ENCODE measurements around the gene FAM168A. TPM values are rescaled to one million over a fixed set of nuclear protein-coding genes. Genes with fewer than 3 reads are reported as not detected.

The FAM168A gene
- total and polyA plus RNA-seq, 2 of the 8 experiments (the other 6 are each of a cell fraction or from before 2014, with no cell fraction given) = 17.1 to 21.6 TPM

- H3K36me3 ChIP-seq (ENCODE audit: control insufficient read depth in 2 of 4, insufficient read depth in 4 of 4, low read length in 3 of 4) = no peaks in the 10 kb centered on the region
- H3K4me1 ChIP-seq (replicated peaks in 1 of 4; ENCODE audit: control insufficient read depth in 3 of 4, insufficient read depth in 4 of 4, low read length in 3 of 4) = peaks cover 0 to 8% (median 3%) of the 10 kb centered on the region in 4 experiments; a peak in 4 of 7 replicates
- no peak for FAIRE-seq
- H3K18ac ChIP-seq (ENCODE audit: extremely low read depth, low read length) = no peak overlapping the region
- H3K56ac ChIP-seq (replicated peaks; ENCODE audit: insufficient read length, low read depth, low read length) = no peak overlapping the region
- no peak overlapping the region for H2AK5ac ChIP-seq (ENCODE audit: low read depth, low read length)
- WGBS, 2 experiments (ENCODE audit: extremely low coverage in 1 of 2, insufficient coverage in 1 of 2, insufficient read length in 1 of 2, insufficient replicate concordance in 2 of 2, low coverage in 1 of 2, low lambda C conversion rate in 2 of 2, missing lambda C conversion rate in 1 of 2) = 94% methylated on average over 6 of the region's 6 CpGs; no CpG with 5 or more reads in 1 of the 2 experiments
- peaks cover 0 to 11% of the 10 kb centered on the region in 2 experiments; a peak in 1 of 4 replicates for H3K79me2 ChIP-seq (ENCODE audit: control insufficient read depth in 1 of 2, insufficient read depth in 2 of 2, low read length in 2 of 2)
- no peak overlapping the region for H3K9ac ChIP-seq (replicated peaks in 1 of 4; ENCODE audit: extremely low read depth in 1 of 4, low read depth in 3 of 4, low read length in 3 of 4)
- H3K4ac ChIP-seq (replicated peaks; ENCODE audit: insufficient read length, low read depth, low read length) = no peak overlapping the region
- H3K4me2 ChIP-seq (ENCODE audit: insufficient read depth in 1 of 2, low read depth in 2 of 2, low read length in 2 of 2) = no peak overlapping the region
- no peak overlapping the region for H4K91ac ChIP-seq (replicated peaks; ENCODE audit: insufficient read length, low read length)
- no peak overlapping the region for H3K14ac ChIP-seq (ENCODE audit: insufficient read length)
- ChIA-PET POLR2A (ENCODE audit: partially characterized antibody) (no interaction called here), CTCF (ENCODE audit: partially characterized antibody) (no interaction called here)
- no peak overlapping the region for H4K5ac ChIP-seq (ENCODE audit: insufficient read length, low read depth, low read length)
- no peak overlapping the region for H3K27ac ChIP-seq (ENCODE audit: low read depth, low read length)
- H2AFZ ChIP-seq (ENCODE audit: low read length) = no peak overlapping the region
- H3K9me3 ChIP-seq (ENCODE audit: insufficient read depth in 2 of 2, low read depth in 1 of 2, low read length in 1 of 2) = no peaks in the 10 kb centered on the region
- no peak overlapping the region for H4K8ac ChIP-seq (ENCODE audit: extremely low read depth, insufficient read depth, low read length)
- peaks cover 3% of the 10 kb centered on the region; the same call in 1 of the 2 replicates for H3K79me1 ChIP-seq (ENCODE audit: low read depth, low read length)
- H2BK20ac ChIP-seq (ENCODE audit: low read length) = no peak overlapping the region
- no peak for DNase-seq (ENCODE audit: low read depth in 1 of 2, low spot score in 2 of 2)
- TF ChIP-seq JUN (IDR thresholded peaks at IDR 0.05; ENCODE audit: low read depth, low read length) = no peak
- H2BK120ac ChIP-seq (replicated peaks; ENCODE audit: low read depth, low read length) = no peak overlapping the region
- H3K27me3 ChIP-seq (replicated peaks in 1 of 4; ENCODE audit: control insufficient read depth in 3 of 4, extremely low read depth in 1 of 4, insufficient read depth in 3 of 4, low read length in 3 of 4) = no peaks in the 10 kb centered on the region
- no peak overlapping the region for H2BK15ac ChIP-seq (ENCODE audit: low read length)
- no peak overlapping the region for H2BK5ac ChIP-seq (ENCODE audit: low read depth, low read length)
- H3K4me3 ChIP-seq (ENCODE audit: extremely low read depth in 1 of 4, insufficient read depth in 2 of 4, low read depth in 3 of 4, low read length in 4 of 4) = no peak overlapping the region
- H4K20me1 ChIP-seq (replicated peaks in 1 of 2; ENCODE audit: control insufficient read depth in 1 of 2, insufficient read depth in 2 of 2, low read length in 2 of 2) = no peaks in the 10 kb centered on the region
- H3K23me2 ChIP-seq (ENCODE audit: low read depth, low read length) = no peaks in the 10 kb centered on the region
- H3K23ac ChIP-seq (ENCODE audit: insufficient read length) = no peak overlapping the region
- H2BK12ac ChIP-seq (ENCODE audit: low read depth, low read length) = no peak overlapping the region
Measured at GRCh38 chr11:73496134-73496533, 101.8 kb downstream of the FAM168A start.

Measured in H1 (cell line).